ENCODE measurements around the gene CSMD2.

- no peak for TF ChIP-seq CTCF (IDR thresholded peaks at IDR 0.05)
- TF ChIP-seq POLR2A (IDR thresholded peaks at IDR 0.05), result no peak
- no peak for TF ChIP-seq EP300 (IDR thresholded peaks at IDR 0.05)
These were observed 529.6 kb downstream of the CSMD2 start for GRCh38 chr1:33635336-33636012.
